Epithelial cell of proximal tubule (primary cell): ENCODE data around the gene UBN2. TPM values are rescaled to one million over a fixed set of nuclear protein-coding genes. Genes with fewer than 3 reads are reported as not detected.
"Not testable (repeated sequence)": the region's sequence is repeated elsewhere in the genome, so short reads cannot be mapped to it uniquely, and the experiment has no call there.

Experiments used
- DNase-seq: peaks from one replicate; pipeline ENCODE4 v3.0.0-alpha.2; 2011; ENCODE audit warnings: low read depth
- H3K4me3 ChIP-seq: 2 replicates; pipeline ENCODE4 v1.5.1; 2011; ENCODE audit warnings: low read depth, mild to moderate bottlenecking, low read length
- total RNA-seq: library from RNA; depleted of rRNA; stranded (reverse); fragments of >200 nt; gene quantifications from 2 replicates; pipeline ENCODE4 v1.2.3, GENCODE V29; 2015
- TF ChIP-seq, protein P1 (sequence below): conservative IDR thresholded peaks from 2 replicates; pipeline ENCODE4 v1.5.1; 2012; ENCODE audit warnings: low read depth, mild to moderate bottlenecking, low read length

UBN2 gene
- total RNA-seq, 1 donor from 2014 or later = 2.9 TPM

- TF ChIP-seq, protein P1, sequence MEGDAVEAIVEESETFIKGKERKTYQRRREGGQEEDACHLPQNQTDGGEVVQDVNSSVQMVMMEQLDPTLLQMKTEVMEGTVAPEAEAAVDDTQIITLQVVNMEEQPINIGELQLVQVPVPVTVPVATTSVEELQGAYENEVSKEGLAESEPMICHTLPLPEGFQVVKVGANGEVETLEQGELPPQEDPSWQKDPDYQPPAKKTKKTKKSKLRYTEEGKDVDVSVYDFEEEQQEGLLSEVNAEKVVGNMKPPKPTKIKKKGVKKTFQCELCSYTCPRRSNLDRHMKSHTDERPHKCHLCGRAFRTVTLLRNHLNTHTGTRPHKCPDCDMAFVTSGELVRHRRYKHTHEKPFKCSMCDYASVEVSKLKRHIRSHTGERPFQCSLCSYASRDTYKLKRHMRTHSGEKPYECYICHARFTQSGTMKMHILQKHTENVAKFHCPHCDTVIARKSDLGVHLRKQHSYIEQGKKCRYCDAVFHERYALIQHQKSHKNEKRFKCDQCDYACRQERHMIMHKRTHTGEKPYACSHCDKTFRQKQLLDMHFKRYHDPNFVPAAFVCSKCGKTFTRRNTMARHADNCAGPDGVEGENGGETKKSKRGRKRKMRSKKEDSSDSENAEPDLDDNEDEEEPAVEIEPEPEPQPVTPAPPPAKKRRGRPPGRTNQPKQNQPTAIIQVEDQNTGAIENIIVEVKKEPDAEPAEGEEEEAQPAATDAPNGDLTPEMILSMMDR = no peak
- no peak overlapping the region for H3K4me3 ChIP-seq
- no peak for DNase-seq
Observed at GRCh38 chr7:139328375-139328774, 97.3 kb downstream of the UBN2 start.

DNA sequence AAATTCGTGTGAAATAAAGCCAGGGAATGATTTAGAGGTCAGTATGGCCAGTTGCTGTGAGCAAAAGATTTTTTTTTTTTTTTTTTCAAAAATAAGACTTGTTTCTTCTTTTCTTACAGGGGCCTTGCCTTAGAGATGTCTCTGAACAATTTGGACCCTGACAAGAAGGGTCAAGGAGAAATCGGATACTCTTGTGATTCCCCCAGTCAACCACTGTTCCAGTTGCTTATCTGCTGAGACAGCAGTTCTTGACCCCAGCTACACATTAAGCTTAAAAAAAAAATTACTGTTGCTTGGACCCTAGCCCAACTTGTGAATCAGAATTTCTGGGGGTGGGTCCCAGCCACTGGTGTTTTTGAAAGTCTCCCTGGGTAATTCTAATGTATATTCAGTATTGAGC, 98.1 kb downstream of the UBN2 start:
- no peak overlapping the region for H3K4me3 ChIP-seq
- TF ChIP-seq, protein P1 = no peak
- DNase-seq = no peak

DNA sequence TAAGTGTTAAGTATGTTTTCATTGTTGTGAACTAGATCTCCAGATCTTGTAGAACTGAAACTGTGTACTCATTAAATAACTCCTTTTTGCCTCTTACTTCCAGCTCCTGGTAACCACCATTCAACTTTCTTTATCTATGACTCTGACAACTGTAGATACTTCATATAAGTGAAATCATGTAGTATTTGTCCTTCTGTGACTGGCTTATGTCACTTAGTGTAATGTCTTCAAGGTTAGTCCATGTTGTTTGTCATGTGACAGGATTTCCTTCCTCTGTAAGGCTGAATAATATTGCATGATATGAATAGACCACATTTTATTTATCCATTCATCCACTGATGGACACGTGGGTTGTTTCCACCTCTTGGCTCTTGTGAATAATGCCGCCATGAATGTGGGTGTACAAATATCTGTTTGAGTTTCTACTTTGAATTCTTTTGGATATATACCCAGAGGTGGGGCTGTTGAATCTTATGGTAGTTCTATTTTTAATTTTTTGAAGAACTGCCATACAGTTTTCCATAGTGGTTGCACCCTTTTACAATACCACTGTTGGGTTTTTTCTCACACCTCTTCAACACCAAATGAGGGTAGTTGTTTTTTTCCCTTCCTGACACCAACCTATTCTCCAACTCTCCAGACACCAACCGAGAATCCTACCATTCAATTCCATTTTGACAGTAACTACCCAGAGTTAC, 99.4 kb downstream of the UBN2 start:
- no peak overlapping the region for H3K4me3 ChIP-seq
- DNase-seq = no peak
- TF ChIP-seq, protein P1 = no peak

GRCh38 chr7:139332697-139333359, 101.8 kb downstream of the UBN2 start:
- TF ChIP-seq, protein P1 = no peak
- no peak overlapping the region for H3K4me3 ChIP-seq
- DNase-seq = no peak

DNA sequence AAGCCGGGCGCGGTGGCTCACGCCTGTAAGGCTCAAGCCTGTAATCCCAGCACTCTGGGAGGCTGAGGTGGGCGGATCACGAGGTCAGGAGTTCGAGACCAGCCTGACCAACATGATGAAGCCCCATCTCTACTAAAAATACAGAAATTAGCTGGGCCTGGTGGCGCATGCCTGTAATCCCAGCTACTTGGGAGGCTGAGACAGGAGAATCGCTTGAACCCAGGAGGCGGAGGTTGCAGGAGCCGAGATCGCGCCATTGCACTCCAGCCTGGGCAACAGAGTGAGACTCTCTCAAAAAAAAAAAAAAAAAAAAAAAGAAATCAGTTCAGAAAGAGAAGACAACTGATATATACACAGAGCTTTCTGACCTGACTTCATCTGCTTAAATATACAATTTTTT, 102.4 kb downstream of the UBN2 start:
- DNase-seq, H3K4me3 ChIP-seq: not testable (repeated sequence)

DNA sequence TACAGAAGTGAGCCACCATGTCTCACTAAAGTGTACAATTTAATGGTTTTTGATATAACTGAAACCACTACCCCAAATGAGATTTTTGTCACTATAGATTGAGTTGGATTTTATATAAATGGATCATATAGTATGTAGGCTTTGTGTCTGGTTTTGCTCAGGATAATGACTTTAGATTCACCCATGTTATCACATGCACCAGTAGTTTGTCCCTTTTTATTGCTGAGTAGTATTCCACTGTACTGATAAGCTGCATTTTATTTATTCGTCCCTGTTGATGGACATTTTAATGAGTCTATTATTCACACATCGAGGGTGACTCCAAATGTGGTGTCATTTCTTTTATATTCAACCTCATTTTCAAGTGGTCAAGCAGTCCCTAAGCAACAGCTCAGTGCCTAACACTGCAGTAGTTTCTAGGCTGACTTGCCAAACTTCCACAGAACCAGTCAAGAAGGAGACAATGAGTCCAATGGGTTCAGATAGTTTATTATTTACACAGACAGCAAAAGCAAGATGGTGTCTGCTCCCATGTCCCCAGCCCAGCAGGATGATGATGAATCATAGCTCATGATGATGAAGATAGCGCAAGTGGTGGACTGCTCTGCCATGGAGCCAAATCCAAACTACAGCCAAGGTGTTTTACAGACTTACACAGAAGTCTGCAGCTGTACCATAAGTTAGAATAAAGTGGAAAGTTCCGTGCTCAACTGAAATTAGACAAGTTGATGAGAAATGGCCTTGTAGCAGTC, 103.5 kb downstream of the UBN2 start:
- DNase-seq = no peak
- no peak overlapping the region for H3K4me3 ChIP-seq
- TF ChIP-seq, protein P1 = no peak

DNA sequence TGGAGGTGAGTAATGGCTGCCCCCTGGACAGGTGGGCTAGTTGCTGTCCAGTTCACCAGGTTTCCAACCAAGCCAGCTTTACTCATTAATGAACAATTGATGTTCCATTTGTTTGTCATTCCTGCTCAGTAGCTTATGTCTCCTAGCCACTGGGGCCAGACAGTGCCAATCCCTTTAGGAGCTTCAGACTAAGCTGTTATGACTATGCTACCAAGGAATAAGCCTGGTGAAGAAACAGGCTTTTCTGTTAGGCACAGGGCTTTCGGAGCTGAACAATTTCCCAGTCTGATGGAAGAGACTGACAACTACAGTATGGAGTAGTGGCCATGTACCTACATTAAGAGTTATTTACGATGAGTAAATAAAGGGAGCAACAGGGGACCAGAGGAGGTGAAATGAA, 108.0 kb downstream of the UBN2 start:
- H3K4me3 ChIP-seq = no peak overlapping the region
- DNase-seq = no peak
- TF ChIP-seq, protein P1 = no peak
